Activated CD8-positive, alpha-beta memory T cell treated with anti-CD3 and anti-CD28 coated beads, Interleukin-2, amount 50 U/mL, for 1 hour (primary cell): Measurements from ENCODE around the gene SLC47A2.
"Not testable (repeated sequence)": the region's sequence is repeated elsewhere in the genome, so short reads cannot be mapped to it uniquely, and the experiment has no call there.

Source experiments
- DNase-seq: peaks from one replicate; pipeline ENCODE4 v3.0.0-alpha.2; 2020; ENCODE audit errors: extremely low read depth

The SLC47A2 gene, protein sequence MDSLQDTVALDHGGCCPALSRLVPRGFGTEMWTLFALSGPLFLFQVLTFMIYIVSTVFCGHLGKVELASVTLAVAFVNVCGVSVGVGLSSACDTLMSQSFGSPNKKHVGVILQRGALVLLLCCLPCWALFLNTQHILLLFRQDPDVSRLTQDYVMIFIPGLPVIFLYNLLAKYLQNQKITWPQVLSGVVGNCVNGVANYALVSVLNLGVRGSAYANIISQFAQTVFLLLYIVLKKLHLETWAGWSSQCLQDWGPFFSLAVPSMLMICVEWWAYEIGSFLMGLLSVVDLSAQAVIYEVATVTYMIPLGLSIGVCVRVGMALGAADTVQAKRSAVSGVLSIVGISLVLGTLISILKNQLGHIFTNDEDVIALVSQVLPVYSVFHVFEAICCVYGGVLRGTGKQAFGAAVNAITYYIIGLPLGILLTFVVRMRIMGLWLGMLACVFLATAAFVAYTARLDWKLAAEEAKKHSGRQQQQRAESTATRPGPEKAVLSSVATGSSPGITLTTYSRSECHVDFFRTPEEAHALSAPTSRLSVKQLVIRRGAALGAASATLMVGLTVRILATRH

DNA sequence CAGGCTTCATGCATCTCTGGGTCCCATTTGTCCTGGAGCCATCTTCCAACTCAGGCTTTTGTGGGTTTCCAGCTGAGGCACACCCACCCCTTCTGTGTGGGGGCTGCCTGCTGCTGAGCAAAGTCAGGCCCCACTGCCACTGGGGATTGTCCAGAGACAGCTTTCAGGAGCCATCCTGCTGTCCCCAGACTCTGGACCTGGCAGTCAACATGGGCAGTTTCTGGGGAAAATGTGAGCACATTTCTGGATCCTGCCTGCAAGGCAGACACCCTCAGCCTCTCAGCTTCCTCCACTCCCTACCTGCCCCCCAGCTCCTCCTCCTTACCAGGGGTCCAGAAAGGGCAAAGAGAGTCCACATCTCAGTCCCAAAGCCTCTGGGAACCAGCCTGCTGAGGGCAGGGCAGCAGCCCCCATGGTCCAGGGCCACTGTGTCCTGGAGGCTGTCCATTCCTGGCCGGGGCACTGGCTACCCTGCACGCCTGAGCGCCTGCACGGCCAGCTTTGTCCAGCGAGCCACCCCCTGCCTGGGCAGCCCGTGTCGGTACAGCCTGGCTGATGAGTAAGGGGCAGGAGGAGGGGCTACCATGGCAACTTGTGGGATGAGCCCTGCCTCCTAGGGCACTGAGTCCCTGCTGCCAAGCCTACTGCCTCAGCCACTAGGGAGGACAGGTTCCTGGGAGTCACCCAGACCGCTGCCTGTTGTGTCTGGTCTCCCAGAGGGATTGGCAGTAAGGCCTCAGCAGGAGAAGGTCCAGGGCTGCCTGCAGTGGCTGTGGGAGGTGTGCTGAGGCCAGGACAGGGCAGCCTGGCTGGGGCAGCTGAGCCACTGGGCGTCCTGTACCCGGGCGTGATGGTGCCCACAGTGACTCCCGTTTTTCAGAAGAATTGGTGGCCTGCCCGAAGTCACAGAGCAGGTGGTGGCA lies at the start of gene SLC47A2:
Gene SLC47A2, minus strand, starts transcription at position 477 of the 923 bp plus-strand sequence. Its CDS starts 29 bp downstream, at position 448.
- no peak for DNase-seq

DNA sequence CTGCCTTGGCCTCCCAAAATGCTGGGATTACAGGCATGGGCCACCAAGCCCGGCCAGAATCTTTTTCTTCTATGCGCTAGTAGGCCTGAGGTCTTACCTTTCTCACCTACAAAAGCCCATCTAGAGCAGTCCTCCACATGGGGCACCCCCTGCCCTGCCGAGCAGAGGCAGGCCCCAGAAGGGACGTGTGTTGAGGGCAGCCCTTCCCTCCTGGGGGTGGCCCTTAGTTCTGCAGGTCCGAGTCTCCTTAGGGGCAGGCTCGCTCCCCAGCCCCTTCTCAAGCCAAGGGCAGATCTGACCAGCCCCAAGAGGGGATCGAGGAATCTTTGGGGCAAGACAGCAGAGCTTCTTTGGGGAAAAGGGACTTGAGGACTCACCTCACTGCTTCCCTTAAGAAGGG lies 49.6 kb upstream of the SLC47A2 start:
- DNase-seq = no peak

DNA sequence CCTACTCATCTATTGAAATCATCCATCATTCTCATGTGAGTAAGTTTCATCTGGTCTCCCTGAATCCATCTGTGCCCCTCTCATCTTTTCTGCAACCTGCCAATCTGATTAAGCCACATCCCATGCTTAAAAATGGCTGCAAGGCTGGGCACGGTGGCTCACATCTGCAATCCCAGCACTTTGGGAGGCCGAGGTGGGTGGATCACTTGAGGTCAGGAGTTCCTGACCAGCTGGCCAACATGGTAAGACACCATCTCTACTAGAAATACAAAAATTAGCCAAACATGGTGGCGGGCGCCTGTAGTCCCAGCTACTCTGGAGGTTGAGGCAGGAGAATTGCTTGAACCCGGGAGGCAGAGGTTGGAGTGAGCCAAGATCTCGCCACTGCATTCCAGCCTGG lies 47.6 kb upstream of the SLC47A2 start:
- not testable (repeated sequence) for DNase-seq

DNA sequence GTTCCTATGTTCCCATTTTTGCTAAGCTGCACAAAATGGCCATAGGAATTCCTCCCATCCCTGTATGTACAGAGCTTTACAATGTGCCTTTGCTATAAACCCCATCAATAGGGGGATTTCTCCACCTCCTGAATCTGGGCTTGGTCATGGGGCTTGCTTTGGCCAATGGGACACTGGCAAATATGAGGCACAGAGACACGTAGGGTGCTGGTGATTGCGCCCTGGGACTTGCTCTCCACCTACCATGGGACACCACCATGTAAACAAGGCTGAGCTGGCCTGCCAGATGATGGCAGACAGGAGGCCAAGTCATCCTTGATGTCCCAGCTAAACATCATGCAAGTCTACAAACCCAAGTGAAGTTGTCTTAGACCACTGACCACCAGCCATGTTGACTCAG lies 47.0 kb upstream of the SLC47A2 start:
- no peak for DNase-seq

DNA sequence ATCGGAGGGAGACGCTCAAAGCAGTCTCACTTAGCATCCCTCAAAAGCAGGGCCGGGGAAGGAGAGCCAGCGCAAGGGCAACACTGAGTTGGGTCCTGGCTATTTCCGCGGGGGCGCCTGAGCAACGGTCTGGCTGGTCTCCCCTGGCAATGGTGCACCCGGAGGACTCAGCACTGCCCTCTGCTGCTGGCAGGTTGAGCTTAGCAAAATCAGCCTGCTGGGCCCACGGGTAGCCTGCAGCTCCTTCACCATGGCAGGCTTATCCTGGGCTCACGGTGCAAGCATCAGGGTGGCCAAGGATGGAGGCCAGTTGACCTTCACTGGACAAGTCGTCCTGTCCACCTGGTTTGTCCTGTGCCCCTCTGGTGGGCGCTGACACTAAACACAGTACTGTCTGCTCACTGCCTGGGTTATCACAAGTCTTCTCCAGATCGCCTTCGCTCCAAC lies 46.2 kb upstream of the SLC47A2 start:
- no peak for DNase-seq

DNA sequence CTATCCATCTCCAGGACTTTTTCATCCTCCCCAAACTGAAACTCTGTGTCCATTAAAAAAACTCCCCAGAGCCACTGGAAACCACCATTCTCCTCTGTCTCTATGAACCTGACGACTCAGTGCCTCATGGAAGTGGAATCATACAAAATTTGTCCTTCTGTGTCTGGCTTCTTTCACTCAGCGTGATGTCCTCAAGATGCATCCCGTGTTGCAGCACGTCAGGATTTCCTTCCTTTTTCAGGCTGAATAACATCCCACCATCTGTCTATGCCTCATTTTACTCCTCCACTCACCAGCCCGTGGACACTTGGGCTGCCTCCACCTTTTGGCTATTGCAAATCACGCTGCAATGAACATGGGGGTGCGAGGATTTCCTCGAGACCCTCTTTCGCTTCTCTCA lies 44.4 kb upstream of the SLC47A2 start:
- DNase-seq = no peak

DNA sequence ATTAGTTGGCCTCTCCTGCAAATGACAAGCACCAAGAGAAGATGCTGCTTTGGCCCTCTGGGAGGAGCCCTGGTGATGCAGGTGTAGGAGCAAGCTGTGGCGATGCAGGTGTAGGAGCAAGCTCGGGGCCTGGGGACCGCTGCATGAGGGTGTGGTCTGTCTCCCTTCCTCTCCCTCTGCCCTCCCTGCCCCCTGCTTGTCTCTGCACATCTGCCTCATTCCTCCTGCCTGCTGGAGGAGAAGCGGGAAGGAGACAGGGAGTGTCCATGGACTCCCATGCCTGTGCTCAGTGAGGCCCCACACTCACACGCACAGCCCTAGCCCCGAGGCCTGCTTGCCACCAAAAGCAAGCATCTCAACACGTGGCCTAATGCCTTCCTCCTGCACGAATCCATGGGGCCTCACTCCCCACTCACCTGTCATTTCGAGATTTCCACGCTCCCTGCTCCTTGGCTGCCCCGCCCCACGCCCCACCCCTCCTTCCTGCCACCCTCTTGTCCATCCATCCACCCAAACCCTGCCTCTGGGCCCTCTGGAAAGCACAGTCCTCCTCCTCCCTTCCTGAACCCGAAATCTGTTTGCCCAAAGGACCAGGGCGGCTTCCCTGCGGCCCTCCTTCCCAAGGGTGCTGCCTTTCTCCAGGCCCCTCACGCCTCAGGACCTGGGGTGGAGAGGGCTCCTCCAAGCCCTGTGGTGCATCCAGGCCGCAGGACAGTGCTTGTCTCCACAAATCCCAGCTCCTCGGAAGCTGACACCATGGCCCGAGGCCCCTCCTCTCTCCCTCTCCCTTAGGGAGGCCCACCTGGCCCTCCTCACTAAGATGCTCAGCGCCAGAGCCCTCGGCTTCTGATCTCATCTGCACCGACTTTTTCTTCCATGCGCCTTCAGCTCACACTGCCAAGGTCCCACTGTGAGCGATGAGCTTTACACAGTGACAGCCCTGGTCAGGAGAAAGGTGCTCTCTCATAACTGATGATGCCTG lies 43.5 kb upstream of the SLC47A2 start:
- DNase-seq = no peak

DNA sequence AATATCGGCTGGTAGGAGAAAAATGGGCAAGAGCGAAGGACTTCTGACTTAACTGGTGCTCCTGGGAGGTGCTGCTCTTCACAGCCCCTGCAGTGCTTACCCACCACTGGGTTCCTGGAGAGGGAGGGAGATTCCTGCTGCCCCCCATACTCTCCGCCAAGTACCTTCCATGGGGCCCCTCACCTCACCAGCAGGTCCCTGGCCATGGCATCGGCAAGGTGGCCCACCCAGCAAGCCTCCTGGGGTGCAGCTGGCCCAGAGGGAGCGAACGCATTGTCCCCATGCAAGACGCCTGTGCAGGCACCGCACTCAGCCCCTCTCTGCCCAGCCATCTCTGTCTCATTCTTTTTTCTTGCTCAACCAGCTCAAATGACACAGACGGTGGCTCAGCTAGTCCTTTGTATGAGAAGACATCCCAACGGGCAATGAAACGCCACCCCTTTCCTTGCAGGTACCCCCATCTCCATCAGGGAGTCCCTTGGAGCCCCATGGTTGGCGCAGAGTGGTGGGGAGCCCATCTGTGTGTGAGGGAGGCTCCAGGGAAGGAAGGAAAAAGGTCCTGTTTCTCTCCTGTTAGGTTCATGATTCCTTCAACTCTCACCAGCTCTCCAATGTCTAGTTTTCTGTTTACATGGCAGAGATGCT lies 41.3 kb upstream of the SLC47A2 start:
- no peak for DNase-seq

DNA sequence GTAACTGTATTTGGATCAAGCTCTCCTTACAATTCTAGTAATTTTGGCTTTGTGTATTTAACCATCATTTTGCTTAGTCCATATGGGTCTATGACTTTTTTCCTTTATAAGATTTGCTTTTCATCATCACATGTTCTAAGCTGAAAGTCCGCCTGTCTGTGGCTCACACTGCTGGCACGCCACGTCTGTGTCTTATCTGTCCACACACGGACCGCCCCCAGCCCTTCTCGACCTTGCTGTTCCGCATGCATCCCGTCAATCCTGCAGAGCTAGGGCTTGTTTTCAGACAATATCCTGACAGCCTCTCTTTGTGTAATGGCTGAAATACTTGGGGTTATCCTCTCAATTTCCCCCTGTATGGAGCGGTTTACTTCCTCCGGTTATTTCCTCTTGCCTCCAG lies 40.2 kb upstream of the SLC47A2 start:
- DNase-seq = no peak

DNA sequence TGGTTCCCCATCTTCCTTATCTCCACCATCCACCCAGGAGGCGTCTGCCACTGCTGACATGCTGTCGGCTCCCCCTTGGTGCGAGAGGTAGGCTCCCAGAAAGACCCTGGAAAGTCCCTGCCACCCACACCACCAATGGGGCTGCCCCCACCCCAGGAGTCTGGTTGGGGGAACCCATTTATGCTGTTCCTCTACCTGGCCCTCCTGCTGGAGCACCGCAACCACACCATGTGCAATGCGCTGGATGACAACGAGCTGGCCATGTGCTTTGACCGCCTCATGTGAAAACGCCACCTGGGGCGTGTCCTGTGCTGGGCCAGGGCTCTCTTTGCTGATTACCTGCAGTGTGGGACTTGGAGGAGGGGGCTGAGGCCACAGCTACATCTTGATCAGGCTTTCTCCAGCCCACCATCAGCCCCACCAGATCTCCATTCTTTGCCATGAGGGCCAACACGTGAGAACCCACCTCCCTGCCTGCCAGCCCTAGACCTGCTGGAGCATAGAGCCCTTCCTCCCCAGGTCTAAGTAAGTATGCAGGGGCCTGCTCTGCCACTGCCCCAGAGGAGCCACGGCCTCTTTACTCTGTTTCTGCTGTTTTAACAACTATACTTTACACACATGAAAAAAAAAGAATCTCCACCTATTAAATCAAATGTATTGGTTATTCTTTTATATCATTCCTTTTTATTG lies 39.6 kb upstream of the SLC47A2 start:
- DNase-seq = no peak

DNA sequence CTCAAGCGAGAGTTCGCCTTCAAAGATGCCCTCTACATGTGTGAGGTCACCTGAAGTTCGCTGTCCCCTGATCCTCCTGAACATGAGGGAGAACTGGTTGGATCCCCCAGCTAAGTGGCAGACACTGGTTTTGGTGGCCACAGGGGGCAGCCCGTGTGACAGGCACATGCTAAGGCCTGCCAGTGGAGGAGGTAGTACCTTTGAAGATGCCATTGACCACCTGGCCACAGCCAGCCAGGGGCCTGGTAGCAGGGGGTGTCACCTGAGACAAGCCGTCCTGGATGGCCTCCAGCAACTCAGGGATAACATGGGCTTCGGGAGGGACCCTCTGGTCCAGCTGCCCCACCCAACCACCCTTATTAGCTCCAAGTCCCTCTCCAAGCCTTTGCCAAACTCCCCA lies 39.0 kb upstream of the SLC47A2 start:
- DNase-seq = no peak

DNA sequence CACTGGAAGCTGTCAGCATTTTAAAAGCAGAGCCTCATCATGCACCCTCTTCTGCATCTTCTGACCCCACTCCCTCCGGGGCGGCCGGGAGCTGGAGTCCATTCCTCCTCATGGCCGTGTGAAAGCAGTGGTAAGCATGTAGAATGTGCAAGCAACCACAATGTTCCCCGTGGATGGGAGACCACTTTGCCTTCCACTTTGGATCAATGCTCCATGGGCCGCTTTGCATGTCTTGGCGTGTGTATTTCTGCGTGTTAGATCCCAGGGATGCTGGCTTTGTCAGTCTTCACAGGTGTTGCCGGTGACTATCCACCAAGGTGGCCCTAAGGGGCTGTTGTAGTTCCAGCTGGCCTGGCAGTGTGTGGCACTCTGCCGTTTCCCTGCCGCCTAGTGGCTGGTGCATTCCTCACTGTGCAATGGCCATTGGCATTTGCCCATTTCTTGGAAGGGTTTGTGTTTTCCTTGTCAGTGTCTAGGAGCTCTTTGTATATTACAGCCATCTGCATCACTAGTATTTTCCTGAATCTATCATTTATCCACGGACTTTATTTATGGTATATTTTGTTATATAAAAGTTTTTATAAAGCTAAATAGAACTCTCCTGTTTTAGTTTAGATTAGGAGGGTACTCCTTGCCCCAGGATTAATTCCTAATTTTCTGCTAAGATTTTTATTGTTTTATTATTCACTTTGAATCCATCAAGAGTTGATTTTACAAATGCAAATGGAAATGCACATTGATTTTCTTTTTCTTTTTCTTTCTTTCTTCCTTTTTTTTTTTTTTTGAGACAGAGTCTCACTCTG lies 37.5 kb upstream of the SLC47A2 start:
- no peak for DNase-seq

DNA sequence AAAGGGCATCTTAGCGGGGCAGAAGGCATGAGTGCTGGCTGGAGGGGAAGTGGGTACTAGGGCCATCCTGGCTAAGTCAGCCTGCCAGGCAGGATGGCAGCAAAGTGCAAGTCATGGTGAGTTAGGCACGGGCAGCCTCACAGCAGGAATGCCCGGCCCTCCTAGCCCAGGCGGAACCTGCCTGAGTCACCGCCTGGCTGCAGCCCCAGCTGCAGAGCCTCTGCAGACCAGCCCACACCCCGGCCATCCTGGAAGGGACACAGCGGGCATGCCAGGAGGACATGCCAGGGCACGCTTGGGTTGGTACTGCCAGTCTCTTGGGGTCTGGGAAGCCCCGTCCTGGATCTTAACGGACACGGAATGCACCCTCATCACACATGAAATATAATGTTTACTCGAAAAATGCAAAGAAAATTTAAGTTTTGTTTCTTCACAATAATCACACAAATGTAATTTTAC lies 36.7 kb upstream of the SLC47A2 start:
- no peak for DNase-seq

DNA sequence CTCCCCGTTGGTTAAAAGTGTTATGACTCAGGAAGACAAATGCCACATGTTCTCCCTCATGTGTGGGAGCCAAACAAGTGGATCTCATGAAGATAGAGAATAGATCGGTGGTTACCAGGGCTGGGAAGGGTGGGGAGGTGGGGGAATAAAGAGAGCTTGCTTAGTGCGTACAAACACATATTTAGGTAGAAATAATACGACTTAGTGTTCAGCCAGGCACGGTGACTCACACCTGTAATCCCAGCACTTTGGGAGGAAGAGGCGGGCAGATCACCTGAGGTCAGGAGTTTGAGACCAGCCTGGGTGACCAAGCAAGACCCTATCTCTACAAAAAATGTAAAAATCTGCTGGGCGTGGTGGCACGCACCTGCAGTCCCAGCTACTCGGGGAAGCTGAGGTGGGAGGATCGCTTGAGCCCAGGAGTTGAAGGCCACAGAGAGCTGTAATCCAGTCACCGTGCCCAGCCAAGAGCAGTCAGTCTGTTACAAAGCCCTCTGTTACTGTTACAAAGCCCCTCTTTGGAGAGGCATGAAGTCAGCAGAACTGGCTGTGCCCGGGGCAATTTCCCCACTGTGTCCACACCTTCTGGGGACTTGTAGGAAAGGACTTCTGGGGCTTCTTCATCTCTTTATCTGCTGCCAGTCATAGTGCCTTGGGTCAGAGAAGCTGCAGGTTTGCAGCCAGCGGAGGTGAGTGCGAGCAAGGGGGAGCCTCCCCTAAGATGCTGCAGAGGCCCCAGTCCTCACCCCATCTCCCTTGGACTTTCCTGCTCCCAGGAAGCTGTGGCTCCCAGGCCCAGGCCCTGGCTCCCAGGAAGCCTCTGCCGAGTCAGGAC lies 36.0 kb upstream of the SLC47A2 start:
- DNase-seq = no peak

DNA sequence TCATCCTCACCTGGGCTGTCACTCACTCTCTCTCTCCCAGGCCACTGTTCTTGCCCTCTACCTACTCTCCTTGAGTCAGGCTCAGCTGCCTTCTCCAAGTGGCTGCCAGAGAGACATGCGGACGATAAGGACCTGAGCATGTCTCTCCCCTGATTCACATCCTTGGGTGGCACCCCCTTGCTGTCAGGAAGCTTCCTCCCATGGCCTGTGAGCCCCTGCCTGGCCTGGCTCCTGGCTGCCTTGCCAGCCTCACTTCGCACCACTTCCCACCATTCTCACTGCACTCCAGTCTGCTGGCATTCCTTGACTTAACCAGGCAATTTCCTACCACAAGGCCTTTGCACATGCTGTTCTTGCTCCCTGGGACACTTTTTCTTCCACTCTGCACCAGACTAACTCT lies 34.5 kb upstream of the SLC47A2 start:
- no peak for DNase-seq

DNA sequence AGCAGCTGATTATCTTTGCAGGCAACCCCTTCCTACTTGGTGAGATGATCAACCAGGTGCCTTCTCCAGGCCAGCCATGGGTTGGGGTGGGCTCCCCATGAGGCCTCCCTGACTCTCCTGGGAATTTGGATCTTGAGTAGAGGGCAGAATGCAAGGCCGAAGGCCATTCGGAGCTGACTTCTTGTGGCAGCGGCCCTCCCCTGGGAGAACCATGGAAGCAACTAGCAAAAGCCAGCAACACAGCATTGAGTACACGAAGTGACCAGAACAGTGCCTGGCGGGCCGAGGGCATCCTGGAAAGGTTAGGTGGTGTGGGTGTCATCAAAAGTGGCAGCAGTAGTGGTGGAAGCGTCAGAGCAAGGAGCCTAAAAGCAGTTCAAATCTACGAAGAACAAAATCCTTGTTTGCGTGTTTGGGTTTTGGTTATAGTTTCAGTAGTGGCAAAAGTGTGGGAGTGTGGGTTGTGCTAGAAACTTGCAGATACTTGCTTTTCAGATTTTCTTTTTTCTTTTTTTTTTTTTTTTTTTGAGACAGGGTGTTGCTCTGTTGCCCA lies 33.7 kb upstream of the SLC47A2 start:
- DNase-seq = no peak

DNA sequence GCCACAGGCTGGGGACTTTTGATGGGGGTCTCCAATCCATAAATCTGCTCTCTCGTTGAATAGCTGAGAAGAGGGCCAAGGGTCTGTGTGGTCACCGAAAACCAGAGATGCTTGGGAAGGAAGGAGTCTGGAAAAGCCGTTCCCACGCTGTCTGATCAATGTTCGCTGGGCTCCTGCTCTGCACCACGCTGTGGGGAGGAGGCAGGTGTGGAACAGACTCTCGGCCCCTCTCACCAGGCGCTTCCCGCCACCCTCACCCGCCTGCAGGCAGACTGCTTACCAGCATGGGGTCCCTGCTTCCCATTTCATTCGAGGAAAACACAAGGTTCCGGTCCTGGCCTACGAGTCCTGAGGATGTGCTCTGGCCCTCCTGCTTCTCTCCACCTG lies 32.4 kb upstream of the SLC47A2 start:
- no peak for DNase-seq
